ENCODE results near the gene LIMS2. TPM values are rescaled to one million over a fixed set of nuclear protein-coding genes. Genes with fewer than 3 reads are reported as not detected.

Gene LIMS2
- total and polyA plus RNA-seq, 10 donors = 62.5 to 437 (median 115) TPM

- 89 to 97% (median 93%) methylated on average over 9 to 13 of the region's 13 CpGs for WGBS, 5 donors
- Histone ChIP-seq H3K4me3 (no peak overlapping the region), H3K27ac (no peak overlapping the region), H3K27me3 (replicated peaks in 1 of 7) (no peaks in the 10 kb centered on the region), H3K4me1 (peaks cover 0 to 12% (median 0%) of the 10 kb centered on the region in 6 donors), H3K9me3 (peaks cover 0 to 33% (median 20%) of the 10 kb centered on the region in 8 donors), H3K36me3 (peaks cover 0 to 4% (median 0%) of the 10 kb centered on the region in 6 donors)
- TF ChIP-seq POLR2A (IDR thresholded peaks at IDR 0.05) (no peak), CTCF (IDR thresholded peaks at IDR 0.05 in 8 of 11, conservative IDR thresholded peaks at IDR 0.05 in 3 of 11) (no peak), POLR2AphosphoS5 (IDR thresholded peaks at IDR 0.05) (no peak)
- peak; percentile 52 for DNase-seq
- intact Hi-C loops (cut with DNase I; ENCODE audit: low total_unique reads) = no loop called here
These were observed 63.1 kb downstream of the LIMS2 start for GRCh38 chr2:127612111-127612822.

GRCh38 chr2:127611076-127611925 is 64.0 kb downstream of the LIMS2 start:
- peaks cover 0 to 33% (median 20%) of the 10 kb centered on the region in 8 donors for H3K9me3 ChIP-seq
- H3K4me1 ChIP-seq = peaks cover 0 to 7% (median 0%) of the 10 kb centered on the region in 6 donors
- no peak overlapping the region for H3K4me3 ChIP-seq
- WGBS, 5 donors = 88 to 95% (median 92%) methylated on average over 11 of the region's 11 CpGs
- peaks cover 0 to 9% (median 0%) of the 10 kb centered on the region in 6 donors for H3K36me3 ChIP-seq
- no peaks in the 10 kb centered on the region for H3K27me3 ChIP-seq (replicated peaks in 1 of 7)
- intact Hi-C loops (cut with DNase I; ENCODE audit: low total_unique reads) = no loop called here
- no peak overlapping the region for H3K27ac ChIP-seq
- DNase-seq = peak; percentile 56
- TF ChIP-seq POLR2AphosphoS5 (IDR thresholded peaks at IDR 0.05) (no peak), POLR2A (IDR thresholded peaks at IDR 0.05) (no peak), CTCF (IDR thresholded peaks at IDR 0.05 in 8 of 11, conservative IDR thresholded peaks at IDR 0.05 in 3 of 11) (no peak)

DNA sequence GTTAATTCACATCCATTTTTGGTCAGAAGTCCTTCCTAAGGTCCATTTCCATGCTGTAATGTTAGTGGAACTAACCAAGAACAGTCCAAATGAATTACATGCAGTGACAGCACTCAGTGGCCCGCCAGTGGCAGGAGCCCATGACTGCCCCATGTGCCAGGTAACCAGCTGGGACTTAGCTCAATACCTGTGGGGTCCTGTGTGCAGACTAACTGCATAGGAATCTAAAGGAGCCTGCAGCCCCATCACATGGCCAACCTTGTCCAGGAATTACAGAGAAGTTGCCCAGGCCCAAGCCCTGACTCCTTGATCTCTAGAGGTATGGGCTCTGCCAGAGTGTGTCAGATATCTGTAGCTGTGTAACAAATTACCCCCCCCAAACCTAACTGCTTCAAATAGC is 64.8 kb downstream of the LIMS2 start:
- 90 to 97% (median 90%) methylated on average over 1 of the region's 1 CpG for WGBS, 5 donors
- peaks cover 0 to 33% (median 20%) of the 10 kb centered on the region in 8 donors for H3K9me3 ChIP-seq
- DNase-seq = peak; percentile 34
- TF ChIP-seq CTCF (IDR thresholded peaks at IDR 0.05 in 8 of 11, conservative IDR thresholded peaks at IDR 0.05 in 3 of 11) (no peak), POLR2AphosphoS5 (IDR thresholded peaks at IDR 0.05) (no peak), POLR2A (IDR thresholded peaks at IDR 0.05) (no peak)
- no peak overlapping the region for H3K27ac ChIP-seq
- no peaks in the 10 kb centered on the region for H3K27me3 ChIP-seq (replicated peaks in 1 of 7)
- intact Hi-C loops (cut with DNase I; ENCODE audit: low total_unique reads) = no loop called here
- H3K36me3 ChIP-seq = peaks cover 0 to 9% (median 0%) of the 10 kb centered on the region in 6 donors
- peaks cover 0 to 9% (median 0%) of the 10 kb centered on the region in 6 donors for H3K4me1 ChIP-seq
- H3K4me3 ChIP-seq = no peak overlapping the region

DNA sequence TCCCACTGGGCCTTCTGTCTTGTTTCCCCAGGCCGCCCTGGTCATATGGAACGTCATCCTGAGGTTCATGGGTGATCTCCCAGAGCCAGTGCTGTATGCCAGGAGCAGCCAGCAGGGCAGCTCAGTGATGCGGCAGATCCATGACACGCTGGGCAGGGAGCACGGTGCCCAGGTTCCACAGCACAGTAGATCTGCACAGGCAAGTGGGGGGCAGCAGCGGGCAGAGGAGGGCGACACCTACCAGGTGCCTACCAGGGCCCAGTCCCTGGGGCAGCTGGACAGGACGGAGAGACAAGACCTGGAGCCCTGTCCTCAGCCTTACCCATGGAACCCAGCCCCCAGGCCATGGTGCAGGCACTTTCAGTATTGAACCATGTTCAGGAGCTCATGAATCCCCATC is 65.5 kb downstream of the LIMS2 start:
- peak; percentile 64 for DNase-seq
- intact Hi-C loops (cut with DNase I; ENCODE audit: low total_unique reads) = no loop called here

More for the DNA sequence above, 65.5 kb downstream of the LIMS2 start:
- Histone ChIP-seq H3K9me3 (peaks cover 0 to 33% (median 20%) of the 10 kb centered on the region in 8 donors), H3K4me1 (peaks cover 0 to 11% (median 0%) of the 10 kb centered on the region in 6 donors), H3K4me3 (no peak overlapping the region), H3K36me3 (peaks cover 0 to 9% (median 0%) of the 10 kb centered on the region in 6 donors), H3K27me3 (replicated peaks in 1 of 7) (no peaks in the 10 kb centered on the region), H3K27ac (no peak overlapping the region)
- WGBS, 5 donors = 88 to 96% (median 96%) methylated on average over 5 to 8 of the region's 8 CpGs
- TF ChIP-seq POLR2A (IDR thresholded peaks at IDR 0.05) (no peak), CTCF (IDR thresholded peaks at IDR 0.05 in 8 of 11, conservative IDR thresholded peaks at IDR 0.05 in 3 of 11) (no peak), POLR2AphosphoS5 (IDR thresholded peaks at IDR 0.05) (no peak)

Measured in spleen (tissue), 11 donors.